Smooth muscle cell of the brain vasculature (primary cell): ENCODE results near the gene SLC12A8.

ENCODE experiments used
- DNase-seq: peaks from one replicate; pipeline ENCODE4 v3.0.0-alpha.2; 2012; ENCODE audit warnings: low read depth, low spot score

Gene SLC12A8

GRCh38 chr3:125219261-125219701, 6.7 kb upstream of the SLC12A8 start:
- no peak for DNase-seq

GRCh38 chr3:125214738-125215137, 2.2 kb upstream of the SLC12A8 start:
- DNase-seq, result no peak

- DNase-seq, result no peak
Observed at GRCh38 chr3:125213946-125214542, 1.5 kb upstream of the SLC12A8 start.

DNA sequence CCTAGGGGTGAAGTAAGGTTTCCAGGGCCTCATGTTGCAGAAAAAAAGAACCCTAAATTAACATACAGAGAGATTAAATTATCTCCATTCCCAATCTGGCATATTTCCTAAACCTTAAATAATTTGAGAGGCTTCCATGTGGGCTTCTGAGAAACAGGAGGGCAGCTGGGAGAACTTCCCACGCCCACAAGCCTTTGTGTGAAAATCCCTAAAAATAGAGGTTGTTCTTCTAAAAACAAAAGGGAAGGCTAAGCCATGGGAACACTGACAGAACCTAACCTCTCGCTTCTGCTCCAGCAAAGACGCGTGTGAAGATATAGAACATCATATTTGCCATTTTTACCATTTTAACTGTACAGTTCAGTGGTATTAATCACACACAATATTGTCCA, 812 bp upstream of the SLC12A8 start:
- no peak for DNase-seq

DNA sequence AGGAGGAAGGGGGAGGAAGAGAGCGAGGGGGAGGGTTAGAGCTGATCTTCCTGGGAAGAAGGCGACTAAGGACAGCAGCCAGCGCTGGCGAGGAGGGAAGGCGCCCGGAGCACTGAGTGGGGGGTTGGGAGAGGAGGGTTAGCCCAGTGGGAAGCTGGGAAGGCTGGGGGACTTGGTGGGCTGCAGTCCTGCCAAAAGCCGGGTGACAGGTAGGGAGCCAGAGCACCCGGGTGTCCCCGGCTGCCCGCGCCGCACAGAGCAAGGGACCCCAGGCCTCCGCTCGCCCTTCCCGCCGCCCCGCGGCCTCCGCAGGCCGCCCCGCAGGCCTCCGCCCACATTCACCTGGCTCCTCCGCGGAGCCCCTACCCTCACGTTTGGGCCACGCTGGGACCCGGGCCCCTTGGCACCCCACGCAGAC, 448 bp downstream of the SLC12A8 start:
- no peak for DNase-seq

GRCh38 chr3:125211523-125212090, 941 bp downstream of the SLC12A8 start:
- DNase-seq, result no peak

GRCh38 chr3:125207949-125208568, 4.5 kb downstream of the SLC12A8 start:
- DNase-seq, result no peak

DNA sequence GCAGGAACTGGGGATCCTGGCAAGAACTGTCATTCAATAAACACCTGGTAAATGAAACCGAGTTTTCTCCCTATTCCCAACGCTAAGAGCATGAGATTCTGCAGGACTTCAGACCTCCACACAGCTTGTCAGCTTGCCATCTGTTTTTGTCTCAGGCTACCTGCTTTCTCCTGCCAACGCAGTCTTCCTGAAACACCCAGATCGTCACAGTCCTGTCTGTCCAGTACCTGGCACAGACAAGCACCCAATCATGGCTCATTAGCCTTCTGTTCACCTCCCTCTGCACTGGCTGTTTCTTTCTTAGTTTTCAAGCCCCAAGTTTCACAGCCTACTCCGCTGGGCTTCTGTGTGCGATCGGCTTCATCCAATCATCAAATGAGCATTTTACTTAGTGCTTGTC, 5.0 kb downstream of the SLC12A8 start:
- no peak for DNase-seq

GRCh38 chr3:125206934-125207333, 5.6 kb downstream of the SLC12A8 start:
- no peak for DNase-seq

DNA sequence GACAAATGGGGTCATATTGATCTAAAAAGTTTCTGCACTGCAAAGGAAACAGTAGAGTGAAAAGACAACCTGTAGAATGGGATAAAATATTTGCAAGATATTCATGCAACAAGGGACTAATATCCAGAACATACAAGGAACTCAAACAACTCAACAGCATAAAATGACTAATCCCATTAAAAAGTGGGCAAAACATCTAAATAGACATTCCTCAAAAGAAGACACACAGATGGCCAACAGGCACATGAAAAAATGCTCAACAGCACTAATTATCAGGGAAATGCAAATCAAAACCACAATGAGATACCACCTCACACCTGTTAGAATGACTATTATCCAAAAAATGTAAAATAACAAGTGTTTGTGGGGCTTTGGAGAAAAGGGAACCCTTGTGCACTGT, 8.8 kb downstream of the SLC12A8 start:
- DNase-seq, result no peak

GRCh38 chr3:125202197-125202596, 10.4 kb downstream of the SLC12A8 start:
- no peak for DNase-seq

GRCh38 chr3:125200731-125201139, 11.8 kb downstream of the SLC12A8 start:
- DNase-seq, result no peak

DNA sequence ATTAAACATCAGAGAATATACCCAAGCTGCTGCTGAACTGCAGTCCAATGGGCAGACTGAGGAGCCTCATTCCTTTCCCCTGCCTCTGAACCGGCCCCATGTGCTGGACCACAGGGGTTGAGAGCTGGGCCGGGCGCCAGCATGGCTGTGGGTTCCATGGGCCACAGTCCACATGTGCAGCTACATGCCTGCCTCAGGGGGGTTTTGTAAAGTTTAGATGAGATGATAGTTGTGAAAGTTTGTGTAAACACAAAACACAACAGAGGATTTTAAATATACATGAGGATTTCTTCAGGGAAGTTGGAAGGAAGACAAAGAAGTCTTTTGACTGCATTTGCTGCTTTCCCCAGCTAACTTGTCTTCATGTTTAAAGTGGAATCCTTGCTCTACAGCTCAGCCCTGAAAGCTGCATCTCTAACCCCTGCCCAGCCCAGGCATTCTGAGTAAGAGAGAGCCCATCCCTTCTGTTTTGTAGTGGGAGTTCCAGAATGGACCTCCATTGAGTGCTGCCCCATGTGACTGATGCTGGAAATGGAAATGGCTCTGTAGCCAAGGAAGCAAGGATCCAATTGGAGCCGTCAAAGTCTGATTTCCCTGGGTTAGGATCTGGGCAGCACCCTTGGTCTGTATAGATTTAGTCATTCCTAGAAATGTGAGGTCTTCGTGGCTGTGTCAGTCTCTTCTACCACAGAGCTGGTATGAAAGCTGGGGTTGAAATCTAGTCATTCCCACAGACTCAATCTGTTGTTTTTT, 17.5 kb downstream of the SLC12A8 start:
- peak; percentile 80 for DNase-seq

DNA sequence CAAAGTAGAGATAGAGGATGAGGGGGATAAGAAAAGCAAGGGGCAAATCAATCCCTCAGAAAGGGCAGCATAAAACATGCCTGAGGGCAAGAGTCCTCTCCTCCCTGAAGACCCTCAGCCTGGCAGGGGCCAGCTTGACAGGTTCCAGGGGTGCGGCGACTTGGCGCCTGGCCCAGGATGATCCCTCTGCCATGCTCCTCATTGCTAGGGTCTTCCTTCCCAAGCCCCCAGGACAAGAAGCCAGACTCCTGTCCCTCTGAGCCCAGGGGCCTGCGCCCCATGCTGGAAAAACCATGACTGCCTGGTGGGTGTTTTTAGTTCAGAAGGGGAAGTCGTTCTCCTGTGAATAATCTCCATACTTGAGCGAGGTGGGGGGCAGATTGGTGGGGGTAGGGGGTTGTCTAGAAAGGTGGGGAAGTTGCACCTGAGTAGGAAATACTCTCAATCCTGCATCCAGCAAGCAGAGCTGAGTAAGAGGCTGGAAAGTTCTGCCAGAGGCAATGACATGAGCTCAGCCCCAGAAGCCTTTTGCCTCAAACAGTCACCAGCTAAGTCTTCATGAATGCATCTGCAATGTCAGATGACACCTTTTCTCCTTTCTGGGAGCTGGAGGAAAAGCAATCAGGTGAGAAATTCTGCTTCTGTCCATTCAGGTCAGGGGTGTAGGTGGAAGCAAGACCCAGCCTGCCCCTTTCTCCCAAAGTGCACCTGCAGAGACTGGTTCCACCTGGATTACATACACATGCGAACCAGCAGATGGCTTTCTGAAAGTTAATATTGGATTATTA, 18.3 kb downstream of the SLC12A8 start:
- no peak for DNase-seq

GRCh38 chr3:125192190-125193035, 20.1 kb downstream of the SLC12A8 start:
- no peak for DNase-seq

GRCh38 chr3:125191730-125192129, 20.8 kb downstream of the SLC12A8 start:
- no peak for DNase-seq

DNA sequence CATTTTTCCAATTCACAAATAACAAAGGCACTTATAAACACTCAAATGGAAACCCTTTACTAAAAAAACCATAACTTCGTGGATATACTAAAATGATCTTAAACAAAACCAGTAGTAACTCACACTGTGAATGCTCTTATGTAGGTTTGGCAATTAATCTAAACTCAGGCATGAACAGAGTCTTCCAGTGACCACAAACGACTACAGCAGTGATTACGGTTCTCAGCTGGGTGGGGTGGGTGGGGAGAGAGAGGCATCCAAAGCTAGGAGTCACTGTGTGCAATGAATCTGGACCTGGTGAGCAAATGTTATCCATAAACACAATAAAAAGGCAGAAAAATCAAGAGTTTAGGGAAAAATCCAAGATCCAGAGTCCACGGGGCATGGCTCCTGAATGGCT, 21.3 kb downstream of the SLC12A8 start:
- no peak for DNase-seq

- no peak for DNase-seq
Observed at GRCh38 chr3:125190786-125191185, 21.8 kb downstream of the SLC12A8 start.

- no peak for DNase-seq
Observed at GRCh38 chr3:125189378-125190165, 23.0 kb downstream of the SLC12A8 start.

DNA sequence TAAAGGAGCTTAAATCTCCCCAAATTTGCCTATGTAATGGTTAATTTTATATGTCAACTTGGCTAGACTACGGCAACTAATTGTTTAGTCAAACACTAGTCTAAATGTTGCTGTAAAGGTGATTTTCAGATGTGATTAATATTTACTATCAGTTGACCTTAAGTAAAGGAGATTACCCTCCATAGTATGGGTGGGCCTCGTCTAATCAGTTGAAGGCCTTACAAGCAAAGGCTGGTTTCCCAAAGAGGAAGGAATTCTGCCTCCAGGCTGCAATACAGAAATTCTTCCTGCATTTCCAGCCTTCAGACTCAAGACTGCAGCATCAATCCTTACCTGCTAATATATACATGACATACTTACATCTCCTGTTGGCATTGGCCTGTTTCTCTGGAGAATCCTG, 23.6 kb downstream of the SLC12A8 start:
- no peak for DNase-seq
